Epidermal melanocyte (primary cell): Measurements from ENCODE around the gene C15orf61.

Experiments
- DNase-seq: peaks from one replicate; pipeline ENCODE4 v3.0.0; 2011; ENCODE audit warnings: low spot score; ENCODE audit not compliant: insufficient read length

C15orf61 gene

GRCh38 chr15:67521029-67521782 is at the start of gene C15orf61:
TSS of gene C15orf61 (plus strand) at chr15:67521131. CDS start at chr15:67521249, 118 bp downstream.
- peak; percentile 77 for DNase-seq

- no peak for DNase-seq
Observed at GRCh38 chr15:67472957-67473356, 48.0 kb upstream of the C15orf61 start.

- DNase-seq = no peak
Observed at GRCh38 chr15:67474405-67475110, 46.4 kb upstream of the C15orf61 start.

GRCh38 chr15:67479781-67480505 is 41.0 kb upstream of the C15orf61 start:
- DNase-seq = no peak

GRCh38 chr15:67480741-67481140 is 40.2 kb upstream of the C15orf61 start:
- DNase-seq = no peak

GRCh38 chr15:67481680-67482079 is 39.3 kb upstream of the C15orf61 start:
- no peak for DNase-seq

- no peak for DNase-seq
Observed at GRCh38 chr15:67495585-67495984, 25.3 kb upstream of the C15orf61 start.

- no peak for DNase-seq
Observed at GRCh38 chr15:67501177-67501835, 19.6 kb upstream of the C15orf61 start.

GRCh38 chr15:67501836-67502461 is 19.0 kb upstream of the C15orf61 start:
- no peak for DNase-seq

GRCh38 chr15:67504056-67504455 is 16.9 kb upstream of the C15orf61 start:
- no peak for DNase-seq

GRCh38 chr15:67504796-67505195 is 16.1 kb upstream of the C15orf61 start:
- DNase-seq = no peak

GRCh38 chr15:67505675-67506572 is 15.0 kb upstream of the C15orf61 start:
- no peak for DNase-seq

- no peak for DNase-seq
Observed at GRCh38 chr15:67506775-67507747, 13.9 kb upstream of the C15orf61 start.

- no peak for DNase-seq
Observed at GRCh38 chr15:67508407-67508806, 12.5 kb upstream of the C15orf61 start.

GRCh38 chr15:67509918-67510317 is 11.0 kb upstream of the C15orf61 start:
- no peak for DNase-seq

GRCh38 chr15:67510597-67511190 is 10.2 kb upstream of the C15orf61 start:
- no peak for DNase-seq

- DNase-seq = no peak
Observed at GRCh38 chr15:67511606-67512005, 9.3 kb upstream of the C15orf61 start.

- no peak for DNase-seq
Observed at GRCh38 chr15:67512140-67512539, 8.8 kb upstream of the C15orf61 start.
